IMR-90 (cell line): ENCODE data around the gene GABBR2. TPM values are rescaled to one million over a fixed set of nuclear protein-coding genes. Genes with fewer than 3 reads are reported as not detected.

Source experiments
- ATAC-seq: fragments of 200-7000 bp; cut with Tn5 transposase; 2 replicates; pipeline ENCODE4 v1.9.1; 2020; ENCODE audit warnings: low read depth, mild to moderate bottlenecking, moderate library complexity
- BruUV-seq: library from RNA; stranded (reverse); fragments of 400-500 nt; replicated peaks from 2 replicates; lab custom pipeline; 2021; lab: Mats Ljungman, UMichigan
- CTCF ChIA-PET: fragments of 300-600 bp; formaldehyde crosslinking; extraction: SDS; loops from one replicate; lab custom pipeline; 2021; ENCODE audit warnings: antibody characterized with exemption; lab: Yijun Ruan, JAX
- POLR2A ChIA-PET: fragments of 300-600 bp; sonication (Branson Sonifier 250); formaldehyde crosslinking; loops from one replicate; lab custom pipeline; 2022; ENCODE audit warnings: antibody characterized with exemption; ENCODE audit not compliant: unreplicated experiment; lab: Charles Lee
- DNase-seq: peaks from one replicate; pipeline ENCODE4 v3.0.0; 2013
- H2AFZ ChIP-seq: replicated peaks from 2 replicates; pipeline ENCODE3; 2013; ENCODE audit warnings: low read length, mild to moderate bottlenecking; ENCODE audit not compliant: poor library complexity
- H2AK5ac ChIP-seq: 2 replicates; pipeline ENCODE4 v1.6.1; 2013; ENCODE audit warnings: low read depth, low read length, inconsistent platforms
- H2AK9ac ChIP-seq: replicated peaks from 2 replicates; pipeline ENCODE3; 2013; ENCODE audit warnings: mild to moderate bottlenecking, low read depth, low read length, moderate library complexity; ENCODE audit not compliant: poor library complexity
- H2BK120ac ChIP-seq: 2 replicates; pipeline ENCODE4 v1.6.1; 2013; ENCODE audit warnings: low read depth, low read length, inconsistent platforms
- H2BK15ac ChIP-seq: 3 replicates; pipeline ENCODE4 v1.6.1; 2013; ENCODE audit warnings: low read depth, low read length, inconsistent platforms
- H2BK20ac ChIP-seq: 2 replicates; pipeline ENCODE4 v1.6.1; 2013; ENCODE audit warnings: low read depth, mild to moderate bottlenecking, inconsistent platforms, low read length, moderate library complexity
- H2BK5ac ChIP-seq: 2 replicates; pipeline ENCODE4 v1.6.1; 2013; ENCODE audit warnings: mild to moderate bottlenecking, low read depth, low read length, inconsistent platforms; ENCODE audit not compliant: poor library complexity, severe bottlenecking
- H3K14ac ChIP-seq: replicated peaks from 2 replicates; pipeline ENCODE4 v1.6.1; 2013; ENCODE audit warnings: low read depth, low read length, inconsistent platforms
- H3K18ac ChIP-seq: 2 replicates; pipeline ENCODE4 v1.6.1; 2013; ENCODE audit warnings: low read depth, low read length, control low read depth
- H3K23ac ChIP-seq: 2 replicates; pipeline ENCODE4 v1.6.1; 2013; ENCODE audit warnings: low read depth, low read length, inconsistent platforms
- H3K27ac ChIP-seq: 2 replicates; pipeline ENCODE4 v1.5.1; 2013; ENCODE audit warnings: mild to moderate bottlenecking, control low read depth, low read length; ENCODE audit not compliant: insufficient read depth
- H3K27me3 ChIP-seq: 2 replicates; pipeline ENCODE4 v1.6.1; 2013; ENCODE audit warnings: low read length; ENCODE audit not compliant: control insufficient read depth, insufficient read depth
- H3K36me3 ChIP-seq: 2 replicates; pipeline ENCODE4 v1.6.1; 2013; ENCODE audit warnings: low read length, mixed read lengths; ENCODE audit not compliant: control insufficient read depth, insufficient read depth
- H3K4ac ChIP-seq: 2 replicates; pipeline ENCODE4 v1.6.1; 2013; ENCODE audit warnings: low read depth, low read length, inconsistent platforms
- H3K4me1 ChIP-seq: 2 replicates; pipeline ENCODE4 v1.6.1; 2013; ENCODE audit warnings: low read length, mixed read lengths; ENCODE audit not compliant: control insufficient read depth, insufficient read depth
- H3K4me2 ChIP-seq: 2 replicates; pipeline ENCODE4 v1.6.1; 2013; ENCODE audit warnings: low read depth, mild to moderate bottlenecking, control low read depth, low read length, moderate library complexity
- H3K4me3 ChIP-seq: 2 replicates; pipeline ENCODE4 v1.5.1; 2013; ENCODE audit warnings: low read depth, mild to moderate bottlenecking, control low read depth, low read length, moderate library complexity; ENCODE audit not compliant: insufficient read depth
- H3K56ac ChIP-seq: 2 replicates; pipeline ENCODE4 v1.6.1; 2013; ENCODE audit warnings: low read length, inconsistent platforms; ENCODE audit not compliant: insufficient read depth; ENCODE audit errors: extremely low read depth
- H3K79me1 ChIP-seq, 2 experiments: 2 replicates each; pipeline ENCODE4 v1.6.1; 2013; ENCODE audit warnings: low read length in 2 of 2, inconsistent platforms in 1 of 2, low read depth in 1 of 2
- H3K9ac ChIP-seq: 2 replicates; pipeline ENCODE4 v1.6.1; 2013; ENCODE audit warnings: low read depth, low read length, control low read depth
- H3K9me1 ChIP-seq: 2 replicates; pipeline ENCODE4 v1.6.1; 2013; ENCODE audit warnings: low read length, inconsistent platforms; ENCODE audit not compliant: insufficient read depth
- H3K9me3 ChIP-seq: 2 replicates; pipeline ENCODE4 v1.6.1; 2013; ENCODE audit warnings: low read length; ENCODE audit not compliant: control insufficient read depth, insufficient read depth
- H4K20me1 ChIP-seq: 2 replicates; pipeline ENCODE4 v1.6.1; 2013; ENCODE audit warnings: low read length, inconsistent platforms; ENCODE audit not compliant: insufficient read depth
- H4K5ac ChIP-seq: 2 replicates; pipeline ENCODE4 v1.6.1; 2013; ENCODE audit warnings: mild to moderate bottlenecking, low read depth, low read length, control low read depth
- H4K8ac ChIP-seq, 2 experiments: 2 replicates each; pipeline ENCODE4 v1.6.1; 2013; ENCODE audit warnings: low read depth in 2 of 2, low read length in 2 of 2, control low read depth in 1 of 2, inconsistent platforms in 1 of 2
- H4K91ac ChIP-seq: 2 replicates; pipeline ENCODE4 v1.6.1; 2013; ENCODE audit warnings: low read depth, low read length, inconsistent platforms; ENCODE audit not compliant: insufficient read depth
- BHLHE40 ChIP-seq: fragments of 150-350 bp; IDR thresholded peaks from 2 replicates; pipeline ENCODE4 v1.6.1; 2016; ENCODE audit warnings: mild to moderate bottlenecking, low read depth, low read length
- CTCF ChIP-seq: conservative IDR thresholded peaks from 2 replicates; pipeline ENCODE4 v1.5.1; 2012; ENCODE audit warnings: mild to moderate bottlenecking, low read depth, low read length, improper control_type of control experiment
- MXI1 ChIP-seq: IDR thresholded peaks from 2 replicates; pipeline ENCODE4 v1.6.1; 2012; ENCODE audit warnings: low read depth, mild to moderate bottlenecking, low read length, moderate library complexity, borderline replicate concordance
- POLR2A ChIP-seq: IDR thresholded peaks from 2 replicates; pipeline ENCODE4 v1.6.1; 2012; ENCODE audit warnings: mild to moderate bottlenecking, low read depth, low read length
- USF2 ChIP-seq: fragments of 150-350 bp; IDR thresholded peaks from 2 replicates; pipeline ENCODE4 v1.6.1; 2017; ENCODE audit warnings: mild to moderate bottlenecking, antibody characterized with exemption, low read length, low read depth
- WGBS, 2 experiments: methylation state at CpG; one replicate each; pipeline versions ENCODE4 v1.1.5 to v1.1.7; 2013; ENCODE audit warnings: missing lambda C conversion rate in 2 of 2; ENCODE audit not compliant: insufficient read length in 1 of 2; ENCODE audit errors: extremely low coverage in 2 of 2; 5-methylcytosine and 5-hydroxymethylcytosine counted together
- dilution Hi-C: fragments of 300-500 bp; cut with HindIII; formaldehyde crosslinking; loops from one replicate; pipeline ENCODE4 v1.14.3; 2018; ENCODE audit warnings: low sequenced_read_pairs; ENCODE audit not compliant: unreplicated experiment
- in situ Hi-C: fragments of 300-500 bp; cut with MboI; formaldehyde crosslinking; loops from 3 replicates; pipeline ENCODE4 v1.14.3; 2019; ENCODE audit warnings: low sequenced_read_pairs, inconsistent platforms, mixed read lengths
- intact Hi-C: fragments of 100-400 bp; cut with micrococcal nuclease; formaldehyde crosslinking; loops from 2 replicates; pipeline ENCODE4 v1.10.0; 2022
- polyA plus RNA-seq, 3 experiments: library from polyadenylated mRNA; depleted of rRNA; stranded (reverse); fragments of >200 nt; gene quantifications; 2 replicates each; pipeline ENCODE4 v1.2.3, GENCODE V29; 2012; ENCODE audit warnings: low replicate concordance in 1 of 3
- total RNA-seq: library from RNA; depleted of rRNA; stranded (reverse); fragments of >200 nt; gene quantifications from 2 replicates; pipeline ENCODE4 v1.2.3, GENCODE V29; 2012

Gene GABBR2
- total and polyA plus RNA-seq, 2 of the 4 experiments (the other 2 are of a cell fraction): 14.2 to 20.3 TPM

- Histone ChIP-seq H3K27ac (no peak overlapping the region), H3K18ac (no peak overlapping the region), H2BK120ac (no peak overlapping the region), H3K4ac (no peak overlapping the region), H2AK5ac (no peak overlapping the region), H2BK5ac (no peak overlapping the region), H2AK9ac (no peak overlapping the region), H3K9ac (no peak overlapping the region), H3K4me2 (no peak overlapping the region), H4K20me1 (no peaks in the 10 kb centered on the region), H2BK20ac (no peak overlapping the region), H3K9me1 (0 out of 2 replicates have a peak, but pooled peaks cover 3% of the 10 kb centered on the region), H2AFZ (no peak overlapping the region), H3K23ac (no peak overlapping the region), H3K79me1 (no peaks in the 10 kb centered on the region), H3K56ac (no peak overlapping the region), H3K36me3 (peaks cover 18% of the 10 kb centered on the region), H3K9me3 (no peaks in the 10 kb centered on the region), H4K8ac (no peak overlapping the region), H3K4me3 (no peak overlapping the region), H4K5ac (no peak overlapping the region), H3K27me3 (no peaks in the 10 kb centered on the region), H4K91ac (no peak overlapping the region), H3K4me1 (no peaks in the 10 kb centered on the region), H2BK15ac (no peak overlapping the region), H3K14ac (no peak overlapping the region)
- in situ Hi-C loops (no loop called here), intact Hi-C loops (no loop called here), dilution Hi-C loops (no loop called here)
- ChIA-PET POLR2A (no interaction called here), CTCF (interaction anchor here (0.6 to 1.5 kb wide), 3 partner anchors 12 to 801 kb away, joined by 3 to 5 read pairs (median 3); no protein-coding TSS in a partner anchor)
- no TSS peak for BruUV-seq
- DNase-seq: no peak
- TF ChIP-seq POLR2A (no peak), MXI1 (no peak), CTCF (no peak), BHLHE40 (no peak), USF2 (no peak)
- WGBS, 2 experiments: 100% methylated on average over 3 of the region's 8 CpGs; no CpG with 5 or more reads in 1 of the 2 experiments
- no peak for ATAC-seq
These were observed 405.1 kb downstream of the GABBR2 start for GRCh38 chr9:98303633-98304125.
